ENCODE data around the gene NFKB1. TPM values are rescaled to one million over a fixed set of nuclear protein-coding genes. Genes with fewer than 3 reads are reported as not detected.

NFKB1 gene
- total and polyA plus RNA-seq, 9 of the 15 experiments (the other 6 are each of a cell fraction or from before 2014, with no cell fraction given): 2.4 to 14.5 (median 10.3) TPM

- TF ChIP-seq ETV5 (CRISPR knock-in tag; IDR thresholded peaks at IDR 0.05; ENCODE audit: low read depth) (no peak), ELF4 (CRISPR knock-in tag; IDR thresholded peaks at IDR 0.05) (no peak), ZFP36 (IDR thresholded peaks at IDR 0.05; ENCODE audit: low read depth, low read length, partially characterized antibody) (no peak), TAF7 (tag; IDR thresholded peaks at IDR 0.05) (no peak), HMG20B (CRISPR knock-in tag; IDR thresholded peaks at IDR 0.05) (no peak), SNRNP70 (optimal IDR thresholded peaks at IDR 0.05; ENCODE audit: low read depth, low read length) (no peak), MAFF (IDR thresholded peaks at IDR 0.05; ENCODE audit: low read length) (no peak), SNIP1 (IDR thresholded peaks at IDR 0.05; ENCODE audit: low read depth) (no peak), IRF2 (CRISPR knock-in tag; IDR thresholded peaks at IDR 0.05) (no peak), NRF1 (conservative IDR thresholded peaks at IDR 0.05 in 1 of 2, IDR thresholded peaks at IDR 0.05 in 1 of 2) (no peak)
- TF ChIP-seq, protein P1, sequence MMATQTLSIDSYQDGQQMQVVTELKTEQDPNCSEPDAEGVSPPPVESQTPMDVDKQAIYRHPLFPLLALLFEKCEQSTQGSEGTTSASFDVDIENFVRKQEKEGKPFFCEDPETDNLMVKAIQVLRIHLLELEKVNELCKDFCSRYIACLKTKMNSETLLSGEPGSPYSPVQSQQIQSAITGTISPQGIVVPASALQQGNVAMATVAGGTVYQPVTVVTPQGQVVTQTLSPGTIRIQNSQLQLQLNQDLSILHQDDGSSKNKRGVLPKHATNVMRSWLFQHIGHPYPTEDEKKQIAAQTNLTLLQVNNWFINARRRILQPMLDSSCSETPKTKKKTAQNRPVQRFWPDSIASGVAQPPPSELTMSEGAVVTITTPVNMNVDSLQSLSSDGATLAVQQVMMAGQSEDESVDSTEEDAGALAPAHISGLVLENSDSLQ (IDR thresholded peaks at IDR 0.05): no peak
- FAIRE-seq: no peak
- H3K9ac ChIP-seq (ENCODE audit: insufficient read depth in 1 of 2, low read depth in 2 of 2, low read length in 2 of 2): no peak overlapping the region
- CTCF ChIA-PET (ENCODE audit: low intra/inter-chr PET ratio): no interaction called here
- intact Hi-C loops (cut with micrococcal nuclease) (loop anchor here (5.0 kb wide), 1 partner anchor 637 kb away; no protein-coding TSS in a partner anchor), in situ Hi-C loops (cut with MboI) (loop anchor here (5.0 kb wide), 1 partner anchor 142 kb away; no protein-coding TSS in a partner anchor)
- POLR2A ChIA-PET: no interaction called here
- peak; percentile 52; the same call in 2 of the 3 replicates for ATAC-seq
- 13% methylated on average over 9 of the region's 9 CpGs for WGBS (ENCODE audit: insufficient coverage, low coverage, missing lambda C conversion rate)
- BruUV-seq (replicated peaks): no TSS peak
- no peak overlapping the region for H3K4me2 ChIP-seq (ENCODE audit: insufficient read depth, low read length)
- H3K9me1 ChIP-seq (ENCODE audit: control insufficient read depth, insufficient read depth, low read length): no peaks in the 10 kb centered on the region
- H3K4me3 ChIP-seq: no peak overlapping the region
- no peaks in the 10 kb centered on the region for H4K20me1 ChIP-seq (replicated peaks; ENCODE audit: control insufficient read depth, insufficient read depth, low read length)
- H3K27ac ChIP-seq (ENCODE audit: extremely low read depth, low read depth, low read length): no peak overlapping the region
- no peaks in the 10 kb centered on the region for H3K36me3 ChIP-seq (ENCODE audit: control insufficient read depth, insufficient read depth, low read length)
- H3K4me1 ChIP-seq (replicated peaks in 1 of 2; ENCODE audit: control insufficient read depth in 2 of 2, insufficient read depth in 2 of 2, low read length in 2 of 2): no peaks in the 10 kb centered on the region; a peak in 1 of 5 replicates
- no peak for DNase-seq (ENCODE audit: extremely low read depth in 1 of 4, low spot score in 3 of 4)
- no peaks in the 10 kb centered on the region for H3K9me3 ChIP-seq (replicated peaks; ENCODE audit: control insufficient read depth, insufficient read depth, low read depth, low read length)
- H3K27me3 ChIP-seq (ENCODE audit: control insufficient read depth in 2 of 2, insufficient read depth in 2 of 2, low read length in 2 of 2): peaks cover 0 to 7% of the 10 kb centered on the region in 2 experiments; a peak in 1 of 5 replicates
- H2AFZ ChIP-seq (ENCODE audit: low read depth, low read length): no peak overlapping the region
- no peaks in the 10 kb centered on the region for H3K79me2 ChIP-seq (ENCODE audit: control insufficient read depth, insufficient read depth, low read length)
These were observed 46.0 kb upstream of the NFKB1 start for GRCh38 chr4:102454981-102455685.

Measured in K562 (cell line).